Pulmonary artery endothelial cell (primary cell): Measurements from ENCODE around the gene GLT6D1. TPM values are rescaled to one million over a fixed set of nuclear protein-coding genes. Genes with fewer than 3 reads are reported as not detected.

ENCODE experiments used
- DNase-seq: peaks from one replicate; pipeline ENCODE4 v3.0.0-alpha.2; 2011; ENCODE audit warnings: low read depth, low spot score
- total RNA-seq: library from RNA; depleted of rRNA; stranded (reverse); fragments of >200 nt; gene quantifications from 2 replicates; pipeline ENCODE4 v1.2.3, GENCODE V29; 2014

The GLT6D1 gene
- total RNA-seq, 1 donor from 2014 or later: not detected

- DNase-seq: no peak
Observed at GRCh38 chr9:135587658-135588057, 51.7 kb downstream of the GLT6D1 start.

GRCh38 chr9:135586601-135587109 is 52.7 kb downstream of the GLT6D1 start:
- DNase-seq: no peak

- no peak for DNase-seq
Observed at GRCh38 chr9:135584934-135585333, 54.4 kb downstream of the GLT6D1 start.

GRCh38 chr9:135584371-135584770 is 55.0 kb downstream of the GLT6D1 start:
- DNase-seq: no peak

DNA sequence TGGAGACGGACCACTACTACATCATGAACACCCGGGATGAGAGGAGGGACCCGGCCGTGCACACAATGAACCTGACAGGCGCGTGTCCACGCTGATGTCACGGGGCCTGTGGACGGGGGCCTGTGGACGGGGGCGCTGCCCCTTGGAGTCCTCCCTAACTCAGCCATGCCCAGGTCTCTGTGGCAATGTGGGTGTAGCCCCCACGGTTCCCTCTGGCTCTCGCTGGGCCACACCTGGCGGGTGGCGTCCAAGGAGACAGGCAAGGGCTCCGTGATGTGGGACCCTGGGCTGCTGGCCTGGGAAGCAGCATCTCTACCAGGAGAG is 55.7 kb downstream of the GLT6D1 start:
- DNase-seq: no peak

- no peak for DNase-seq
Observed at GRCh38 chr9:135582966-135583687, 56.2 kb downstream of the GLT6D1 start.

DNA sequence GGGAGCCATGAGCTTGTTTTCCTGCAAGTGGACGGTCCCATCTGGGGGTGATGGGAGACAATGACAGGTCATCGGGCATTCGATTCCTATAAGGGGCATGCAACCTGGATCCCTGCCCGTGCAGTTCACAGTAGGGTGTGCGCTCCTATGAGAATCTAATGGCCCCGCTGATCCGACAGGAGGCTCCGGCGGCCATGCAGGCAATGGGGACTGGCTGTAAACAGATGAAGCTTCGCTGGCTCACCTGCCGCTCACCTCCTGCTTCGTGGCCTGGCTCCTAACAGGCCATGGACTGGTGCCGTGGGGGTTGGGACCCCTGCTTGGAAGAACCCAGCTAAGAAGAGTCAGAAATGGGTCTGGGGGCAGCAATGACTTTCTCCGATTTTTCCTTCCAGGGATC is 56.8 kb downstream of the GLT6D1 start:
- no peak for DNase-seq

DNA sequence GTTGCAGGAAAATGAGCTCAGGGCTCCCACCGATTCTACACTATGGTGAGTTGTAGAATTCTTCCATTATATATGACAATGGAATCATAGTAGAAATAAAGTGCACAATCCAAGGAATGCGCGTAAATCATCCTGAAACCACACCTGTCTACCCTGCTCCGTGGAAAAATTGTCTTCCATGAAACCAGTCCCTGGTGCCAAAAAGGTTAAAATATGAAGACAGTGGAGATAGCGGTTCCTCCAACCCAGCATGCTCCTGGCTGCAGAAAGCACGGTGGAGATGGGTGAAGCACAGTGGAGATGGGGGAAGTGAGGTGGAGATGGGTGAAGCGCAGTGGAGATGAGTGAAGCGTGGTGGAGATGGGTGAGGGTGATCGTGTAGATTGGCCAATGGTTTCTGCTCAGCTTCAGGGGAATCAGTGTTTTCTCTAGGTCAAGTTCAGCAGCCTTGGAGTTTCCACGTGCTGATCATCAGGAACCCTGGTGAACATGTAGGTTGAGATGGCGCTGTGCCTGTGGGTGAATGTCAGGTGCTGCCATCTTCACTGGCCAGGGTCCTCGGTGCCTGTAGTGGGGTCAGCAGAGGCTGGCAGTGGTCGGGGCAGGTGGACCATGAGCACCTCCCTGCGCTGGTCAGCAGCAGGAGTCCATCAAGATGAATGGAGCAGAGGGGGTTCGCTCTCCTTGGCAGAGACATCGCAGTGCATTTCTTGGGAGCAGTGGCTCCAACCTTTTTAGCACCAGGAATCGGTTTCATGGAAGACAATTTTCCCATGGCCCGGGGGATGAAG is 57.5 kb downstream of the GLT6D1 start:
- no peak for DNase-seq

DNA sequence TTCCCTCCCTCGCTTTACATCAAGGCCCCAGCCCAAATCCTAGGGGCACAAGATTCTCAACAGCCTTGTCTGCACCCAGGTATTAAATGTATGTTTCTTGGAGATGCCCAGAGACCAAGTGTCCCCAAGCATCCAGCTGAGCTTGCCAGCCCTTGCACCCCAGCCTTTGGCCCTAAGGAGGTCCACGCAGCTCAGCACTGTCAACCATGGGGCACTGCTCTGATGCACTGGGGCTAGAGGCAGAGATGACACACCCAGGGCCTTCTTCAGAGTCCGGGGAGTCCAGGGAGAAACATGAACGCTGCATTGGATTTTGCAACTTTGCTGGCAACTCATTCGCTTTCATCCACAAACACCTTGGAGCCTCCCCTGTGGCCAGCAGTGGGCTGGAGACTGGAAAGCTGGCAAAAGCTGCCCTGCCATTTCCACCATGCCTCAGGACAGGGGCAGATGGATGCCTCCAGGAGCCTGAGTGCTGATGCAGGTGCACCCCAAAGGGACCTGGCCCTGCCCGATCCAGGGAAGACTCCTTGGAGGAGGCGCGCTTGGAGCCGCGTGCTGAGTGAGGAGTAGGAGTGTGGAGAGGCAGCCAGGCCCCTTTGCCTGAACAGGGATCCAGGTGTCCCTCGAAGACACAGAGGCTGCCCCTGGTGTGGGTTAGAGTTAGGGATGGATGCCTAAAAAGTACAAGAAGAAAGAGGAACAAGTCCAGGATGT is 58.5 kb downstream of the GLT6D1 start:
- no peak for DNase-seq

DNA sequence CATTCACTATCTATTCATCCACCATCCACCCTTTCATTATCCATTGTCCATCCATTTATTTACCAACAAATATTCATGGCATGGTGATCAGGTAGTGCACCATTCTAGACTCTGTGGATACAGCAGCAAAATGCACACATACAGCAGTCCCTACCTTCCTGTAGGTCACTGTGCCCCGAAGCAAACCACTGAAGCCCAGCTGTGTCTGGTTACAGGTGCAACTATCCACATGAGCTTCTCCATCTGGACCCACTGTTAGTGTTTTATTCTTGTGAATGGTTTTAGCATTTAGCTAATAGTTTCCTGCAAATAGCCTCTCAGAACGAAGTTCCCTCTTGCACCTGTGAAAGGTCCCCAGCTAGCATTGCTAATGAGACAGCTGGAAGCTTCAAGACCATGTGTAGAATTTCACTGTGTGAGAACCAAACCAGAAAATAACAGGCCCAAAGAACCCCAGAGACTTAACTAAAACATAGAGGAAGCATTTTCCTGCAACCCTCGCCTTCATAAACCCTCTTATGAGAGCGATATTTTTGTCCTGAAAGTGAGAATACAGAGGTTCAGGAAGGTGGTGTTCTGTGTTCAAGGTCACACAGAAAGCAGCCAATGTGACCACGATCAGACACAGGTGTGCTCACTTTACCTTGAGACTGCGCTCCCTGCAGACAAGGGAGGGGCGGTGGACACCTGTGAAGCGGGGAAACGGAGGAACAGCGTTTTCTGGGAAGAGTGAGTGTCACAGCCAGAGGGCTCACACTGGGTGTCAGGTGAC is 59.3 kb downstream of the GLT6D1 start:
- no peak for DNase-seq

DNA sequence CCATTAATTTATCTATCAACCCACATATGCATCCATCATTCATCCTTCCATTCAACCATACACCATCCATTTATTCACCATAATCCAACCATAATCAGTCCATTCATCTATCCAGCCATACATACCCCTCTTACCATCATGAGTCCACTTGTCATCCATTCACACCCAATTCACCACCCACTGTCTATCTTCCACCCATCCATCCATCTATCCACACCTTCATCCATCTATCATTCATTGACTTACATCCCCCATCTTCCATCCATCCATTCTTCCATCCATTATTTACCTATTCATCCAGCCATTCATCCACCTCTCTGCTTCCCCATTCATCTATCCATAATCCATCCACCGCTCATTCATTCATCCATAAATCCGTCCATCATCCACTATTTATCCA is 60.0 kb downstream of the GLT6D1 start:
- DNase-seq: no peak

GRCh38 chr9:135577256-135577655 is 62.1 kb downstream of the GLT6D1 start:
- DNase-seq: no peak

DNA sequence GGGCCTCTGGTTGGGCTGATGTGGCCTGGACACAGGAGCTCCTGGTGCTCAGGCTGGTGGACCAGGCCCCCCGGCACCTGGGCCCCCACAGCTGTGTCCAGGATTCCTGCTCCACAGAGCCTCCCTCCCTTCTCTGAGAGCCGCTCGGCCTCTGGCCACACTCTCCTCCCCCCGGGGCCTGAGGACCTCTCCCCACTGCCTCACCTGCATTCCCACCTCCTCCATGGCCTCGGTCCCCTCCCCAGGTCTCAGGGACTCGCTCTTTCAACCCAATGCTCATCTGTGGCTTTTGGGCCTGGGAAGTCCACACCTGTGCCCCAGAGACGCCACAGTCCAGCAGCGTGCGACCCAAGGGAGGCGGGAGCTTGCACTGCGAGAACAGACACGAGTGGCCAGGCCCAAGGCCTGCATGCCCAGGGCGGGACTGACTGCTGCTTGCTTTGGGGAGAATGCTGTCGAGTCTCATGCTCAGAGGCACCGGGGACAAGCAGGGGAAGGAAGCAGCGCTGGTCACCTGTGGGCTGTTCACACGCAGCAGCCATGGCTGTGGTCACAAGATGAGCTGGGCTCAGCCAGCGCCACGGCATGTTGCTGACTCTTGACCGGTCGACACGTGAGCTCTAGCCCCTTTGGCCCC is 63.2 kb downstream of the GLT6D1 start:
- DNase-seq: no peak

DNA sequence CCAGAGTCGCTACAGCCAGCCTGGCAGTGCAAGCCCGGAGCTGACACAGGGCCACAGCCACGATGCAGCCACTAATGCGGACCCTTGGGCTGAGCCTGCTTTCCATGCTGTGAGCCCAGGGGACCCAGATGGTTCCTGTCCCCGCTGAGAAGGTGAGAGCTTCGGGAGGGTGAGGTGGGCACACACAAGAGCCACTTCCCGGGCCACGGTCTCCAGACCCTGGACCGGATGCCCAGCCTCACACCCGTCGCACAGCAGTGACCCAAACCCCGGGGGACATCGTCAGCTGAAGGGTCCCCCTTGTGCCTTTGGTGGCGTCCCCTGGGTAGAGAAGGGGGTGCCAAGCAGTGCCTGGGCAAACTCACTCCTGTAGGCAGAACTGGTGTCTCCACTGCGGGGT is 64.4 kb downstream of the GLT6D1 start:
- DNase-seq: no peak

GRCh38 chr9:135574331-135574730 is 65.0 kb downstream of the GLT6D1 start:
- no peak for DNase-seq

Other genes with a start within 250 kb of the GLT6D1 start
- gene PPP1R26, start 159.8 kb downstream of the GLT6D1 start, total RNA-seq: 16.1 and 16.6 TPM in 2 replicates
- 22.6 and 23.0 TPM in 2 replicates for gene MRPS2, start 138.9 kb downstream of the GLT6D1 start, total RNA-seq
- gene LCN1, start 118.1 kb downstream of the GLT6D1 start, total RNA-seq: not detected in 2 replicates
- not detected in 2 replicates for gene OBP2A, start 93.4 kb downstream of the GLT6D1 start, total RNA-seq
- not detected in 2 replicates for gene PAEP, start 77.8 kb downstream of the GLT6D1 start, total RNA-seq
- gene LCN9, start 23.8 kb upstream of the GLT6D1 start, total RNA-seq: not detected in 2 replicates
- gene SOHLH1, start 59.9 kb upstream of the GLT6D1 start, total RNA-seq: not detected in 2 replicates
- under 0.01 TPM in 1 of 2 replicates, not detected in the other for gene KCNT1, start 62.6 kb upstream of the GLT6D1 start, total RNA-seq